IPS-NIHi11 (cell line): Measurements from ENCODE around the gene TTC12.
"Not testable (repeated sequence)": the region's sequence is repeated elsewhere in the genome, so short reads cannot be mapped to it uniquely, and the experiment has no call there.

Source experiments
- DNase-seq: peaks from one replicate; pipeline ENCODE4 v3.0.0; 2012; ENCODE audit warnings: mixed read lengths, low spot score

Gene TTC12

GRCh38 chr11:113283881-113284280 lies 30.5 kb upstream of the TTC12 start:
- no peak for DNase-seq

- DNase-seq, result no peak
These were observed 28.4 kb upstream of the TTC12 start for GRCh38 chr11:113286009-113286408.

GRCh38 chr11:113286509-113287497 lies 27.6 kb upstream of the TTC12 start:
- DNase-seq, result no peak

GRCh38 chr11:113287801-113288200 lies 26.6 kb upstream of the TTC12 start:
- no peak for DNase-seq

GRCh38 chr11:113288286-113288863 lies 26.0 kb upstream of the TTC12 start:
- no peak for DNase-seq

GRCh38 chr11:113289431-113290187 lies 24.8 kb upstream of the TTC12 start:
- DNase-seq, result peak; percentile 91

GRCh38 chr11:113293936-113294335 lies 20.4 kb upstream of the TTC12 start:
- DNase-seq, result no peak

GRCh38 chr11:113295993-113296392 lies 18.4 kb upstream of the TTC12 start:
- no peak for DNase-seq

GRCh38 chr11:113296447-113297205 lies 17.8 kb upstream of the TTC12 start:
- DNase-seq, result no peak

- DNase-seq, result not testable (repeated sequence)
These were observed 15.9 kb upstream of the TTC12 start for GRCh38 chr11:113298496-113298895.

- DNase-seq, result no peak
These were observed 9.5 kb upstream of the TTC12 start for GRCh38 chr11:113304916-113305315.

GRCh38 chr11:113305440-113306336 lies 8.7 kb upstream of the TTC12 start:
- peak; percentile 77 for DNase-seq

GRCh38 chr11:113308601-113309000 lies 5.8 kb upstream of the TTC12 start:
- DNase-seq, result no peak

GRCh38 chr11:113311536-113311935 lies 2.8 kb upstream of the TTC12 start:
- no peak for DNase-seq

- no peak for DNase-seq
These were observed 782 bp upstream of the TTC12 start for GRCh38 chr11:113313601-113314000.

- no peak for DNase-seq
These were observed 356 bp upstream of the TTC12 start for GRCh38 chr11:113314065-113314388.

GRCh38 chr11:113315811-113316210 lies 1.4 kb downstream of the TTC12 start:
- no peak for DNase-seq

GRCh38 chr11:113316256-113316655 lies 1.9 kb downstream of the TTC12 start:
- DNase-seq, result no peak

- DNase-seq, result no peak
These were observed 3.0 kb downstream of the TTC12 start for GRCh38 chr11:113317339-113317738.

GRCh38 chr11:113319085-113319484 lies 4.7 kb downstream of the TTC12 start:
- no peak for DNase-seq

GRCh38 chr11:113322158-113322557 lies 7.8 kb downstream of the TTC12 start:
- DNase-seq, result no peak
